SU-DHL-6 (cell line): ENCODE results near the gene EML4.

Experiments
- H2AFZ ChIP-seq: fragments of 200-600 bp; sonication (generic); 2 replicates; pipeline ENCODE4 v1.6.1; 2014; ENCODE audit warnings: low read depth, mild to moderate bottlenecking, moderate library complexity, mixed read lengths, antibody characterized with exemption, low read length; ENCODE audit not compliant: severe bottlenecking
- H3F3A ChIP-seq: fragments of 200-600 bp; shearing (Covaris generic); 2 replicates; pipeline ENCODE4 v1.6.0; 2016; ENCODE audit warnings: antibody characterized with exemption, mild to moderate bottlenecking; ENCODE audit not compliant: insufficient read depth
- H3K27ac ChIP-seq: fragments of 200-600 bp; sonication (generic); 2 replicates; pipeline ENCODE4 v1.5.1; 2016; ENCODE audit warnings: low read depth, mild to moderate bottlenecking, low read length, moderate library complexity, mixed read lengths
- H3K27me3 ChIP-seq: fragments of 200-600 bp; sonication (generic), shearing (Covaris generic); 2 replicates; pipeline ENCODE4 v1.6.0; 2014; ENCODE audit warnings: mild to moderate bottlenecking, low read length
- H3K36me3 ChIP-seq: fragments of 200-600 bp; sonication (generic); 2 replicates; pipeline ENCODE4 v1.6.1; 2014; ENCODE audit warnings: mild to moderate bottlenecking, low read length, mixed read lengths
- H3K4me2 ChIP-seq: fragments of 300-600, 200-600 bp; shearing (Covaris generic), sonication (generic); 2 replicates; pipeline ENCODE4 v1.6.0; 2014; ENCODE audit warnings: low read length, low read depth, mild to moderate bottlenecking; ENCODE audit not compliant: poor library complexity, severe bottlenecking
- H3K4me3 ChIP-seq: fragments of 200-600 bp; sonication (generic); 2 replicates; pipeline ENCODE4 v1.5.1; 2014; ENCODE audit warnings: antibody characterized with exemption, low read length, mild to moderate bottlenecking, mixed read lengths; ENCODE audit not compliant: insufficient read depth, poor library complexity, severe bottlenecking
- H3K79me2 ChIP-seq: fragments of 200-600 bp; sonication (generic); 2 replicates; pipeline ENCODE4 v1.6.1; 2014; ENCODE audit warnings: mild to moderate bottlenecking, low read length, moderate library complexity; ENCODE audit not compliant: insufficient read depth
- H3K9ac ChIP-seq: fragments of 200-600 bp; sonication (generic); 2 replicates; pipeline ENCODE4 v1.7.0; 2014; ENCODE audit warnings: mild to moderate bottlenecking, low read length
- H3K9me2 ChIP-seq: fragments of 200-600 bp; sonication (generic); replicated peaks from 2 replicates; pipeline ENCODE4 v1.6.1; 2014; ENCODE audit warnings: low read length; ENCODE audit not compliant: insufficient read depth
- H3K9me3 ChIP-seq: fragments of 200-600 bp; sonication (generic); 2 replicates; pipeline ENCODE4 v1.6.1; 2014; ENCODE audit warnings: low read length, mixed read lengths; ENCODE audit not compliant: insufficient read depth
- H4K20me1 ChIP-seq: fragments of 200-600 bp; sonication (generic); 2 replicates; pipeline ENCODE4 v1.6.1; 2014; ENCODE audit warnings: low read depth, mild to moderate bottlenecking, antibody characterized with exemption, low read length, moderate library complexity, mixed read lengths
- EZH2phosphoT487 ChIP-seq: fragments of 200-600 bp; sonication (generic), shearing (Covaris generic); conservative IDR thresholded peaks from 2 replicates; pipeline ENCODE4 v1.6.1; 2018; ENCODE audit warnings: mild to moderate bottlenecking, antibody characterized with exemption, low read length, moderate library complexity, mixed read lengths
- TF ChIP-seq, protein P1 (sequence below): fragments of 200-600 bp; sonication (generic); IDR thresholded peaks from one replicate; pipeline ENCODE4 v1.5.1; 2017; ENCODE audit warnings: antibody characterized with exemption, mild to moderate bottlenecking, low read length, moderate library complexity; ENCODE audit not compliant: insufficient read depth, poor library complexity, severe bottlenecking

EML4 gene

DNA sequence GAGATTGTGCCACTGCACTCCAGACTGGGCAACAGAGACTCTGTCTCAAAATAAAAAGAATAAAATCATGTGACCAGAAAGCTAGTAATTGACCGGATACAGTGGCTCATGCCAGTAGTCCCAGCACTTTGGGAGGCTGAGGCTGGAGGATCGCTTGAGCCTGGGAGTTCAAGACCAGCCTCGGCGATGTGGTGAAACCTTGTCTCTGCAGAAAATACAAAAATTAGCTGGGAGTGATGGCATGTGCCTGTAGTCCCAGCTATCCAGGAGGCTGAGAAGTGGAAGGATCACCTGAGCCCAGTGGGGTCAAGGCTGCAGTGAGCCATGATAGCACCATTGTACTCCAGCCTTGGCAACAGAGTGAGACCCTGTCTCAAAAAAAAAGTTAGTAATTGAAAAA, 155.1 kb downstream of the EML4 start:
- peaks cover 3% of the 10 kb centered on the region; the same call in 1 of the 2 replicates for H3K36me3 ChIP-seq
- no peaks in the 10 kb centered on the region for H3K9me2 ChIP-seq
- no peaks in the 10 kb centered on the region for H3K27me3 ChIP-seq
- no peaks in the 10 kb centered on the region for H4K20me1 ChIP-seq
- H3K9me3 ChIP-seq, result no peaks in the 10 kb centered on the region
- no peak overlapping the region for H3K27ac ChIP-seq
- H3K79me2 ChIP-seq, result no peaks in the 10 kb centered on the region
- H2AFZ ChIP-seq, result no peak overlapping the region
- no peak overlapping the region for H3K9ac ChIP-seq
- no peak overlapping the region for H3K4me2 ChIP-seq
- no peak for TF ChIP-seq EZH2phosphoT487
- TF ChIP-seq, protein P1, sequence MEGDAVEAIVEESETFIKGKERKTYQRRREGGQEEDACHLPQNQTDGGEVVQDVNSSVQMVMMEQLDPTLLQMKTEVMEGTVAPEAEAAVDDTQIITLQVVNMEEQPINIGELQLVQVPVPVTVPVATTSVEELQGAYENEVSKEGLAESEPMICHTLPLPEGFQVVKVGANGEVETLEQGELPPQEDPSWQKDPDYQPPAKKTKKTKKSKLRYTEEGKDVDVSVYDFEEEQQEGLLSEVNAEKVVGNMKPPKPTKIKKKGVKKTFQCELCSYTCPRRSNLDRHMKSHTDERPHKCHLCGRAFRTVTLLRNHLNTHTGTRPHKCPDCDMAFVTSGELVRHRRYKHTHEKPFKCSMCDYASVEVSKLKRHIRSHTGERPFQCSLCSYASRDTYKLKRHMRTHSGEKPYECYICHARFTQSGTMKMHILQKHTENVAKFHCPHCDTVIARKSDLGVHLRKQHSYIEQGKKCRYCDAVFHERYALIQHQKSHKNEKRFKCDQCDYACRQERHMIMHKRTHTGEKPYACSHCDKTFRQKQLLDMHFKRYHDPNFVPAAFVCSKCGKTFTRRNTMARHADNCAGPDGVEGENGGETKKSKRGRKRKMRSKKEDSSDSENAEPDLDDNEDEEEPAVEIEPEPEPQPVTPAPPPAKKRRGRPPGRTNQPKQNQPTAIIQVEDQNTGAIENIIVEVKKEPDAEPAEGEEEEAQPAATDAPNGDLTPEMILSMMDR, result no peak
- H3K4me3 ChIP-seq, result no peak overlapping the region
- H3F3A ChIP-seq, result peaks cover 9% of the 10 kb centered on the region; the same call in 1 of the 2 replicates

DNA sequence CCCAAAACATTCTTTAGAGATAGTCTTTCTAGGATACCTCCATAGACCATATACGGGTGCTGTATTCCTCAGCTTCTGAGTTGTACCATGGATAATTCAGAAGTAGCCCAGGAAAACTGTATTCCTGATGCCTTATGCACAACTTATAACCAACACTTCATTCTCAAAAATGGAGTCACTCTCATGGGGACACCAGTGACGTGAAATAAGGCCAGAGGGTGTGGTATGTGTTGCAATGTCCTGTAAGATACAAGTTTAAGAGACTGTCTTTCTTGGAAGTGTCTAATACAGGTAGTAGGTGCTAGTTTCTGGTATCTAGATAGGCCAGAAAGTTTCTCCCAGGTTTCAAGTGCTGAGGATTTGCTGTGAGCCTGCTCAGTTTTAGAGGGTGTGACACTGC, 155.8 kb downstream of the EML4 start:
- H4K20me1 ChIP-seq, result no peaks in the 10 kb centered on the region
- no peak overlapping the region for H2AFZ ChIP-seq

DNA sequence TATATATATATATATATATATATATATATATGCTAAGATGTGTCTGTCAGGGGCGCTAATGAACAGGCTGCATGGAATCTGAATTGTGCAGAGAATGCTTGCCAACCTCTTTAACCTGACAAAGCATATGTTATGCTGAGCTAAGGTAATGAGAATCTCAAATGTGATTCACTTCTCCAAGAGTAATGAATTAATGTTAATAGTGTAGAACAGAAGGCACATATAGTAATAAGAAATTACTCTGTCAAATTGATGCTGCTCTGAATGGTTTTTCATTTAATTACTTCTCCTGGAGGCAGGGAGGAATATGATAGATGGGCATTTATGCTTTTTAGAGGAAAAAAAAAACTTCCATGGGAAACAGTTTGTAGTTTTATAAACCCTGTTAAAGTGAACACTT, 156.5 kb downstream of the EML4 start:
- Histone ChIP-seq H2AFZ (no peak overlapping the region), H3K4me3 (no peak overlapping the region), H4K20me1 (no peaks in the 10 kb centered on the region), H3K9me2 (no peaks in the 10 kb centered on the region), H3F3A (peaks cover 9% of the 10 kb centered on the region; the same call in 1 of the 2 replicates), H3K27me3 (no peaks in the 10 kb centered on the region), H3K9ac (no peak overlapping the region), H3K27ac (no peak overlapping the region), H3K4me2 (no peak overlapping the region), H3K9me3 (no peaks in the 10 kb centered on the region), H3K36me3 (peaks cover 10% of the 10 kb centered on the region; the same call in 1 of the 2 replicates), H3K79me2 (no peaks in the 10 kb centered on the region)
- no peak for TF ChIP-seq EZH2phosphoT487
- TF ChIP-seq, protein P1, result no peak

More for the DNA sequence above, 155.8 kb downstream of the EML4 start:
- no peak overlapping the region for H3K27ac ChIP-seq
- H3K36me3 ChIP-seq, result peaks cover 7% of the 10 kb centered on the region; the same call in 1 of the 2 replicates
- no peak overlapping the region for H3K4me3 ChIP-seq
- no peaks in the 10 kb centered on the region for H3K9me3 ChIP-seq
- no peaks in the 10 kb centered on the region for H3K27me3 ChIP-seq
- TF ChIP-seq EZH2phosphoT487, result no peak
- TF ChIP-seq, protein P1, result no peak
- no peak overlapping the region for H3K9ac ChIP-seq
- H3K9me2 ChIP-seq, result no peaks in the 10 kb centered on the region
- no peak overlapping the region for H3K4me2 ChIP-seq
- H3K79me2 ChIP-seq, result no peaks in the 10 kb centered on the region
- H3F3A ChIP-seq, result peaks cover 9% of the 10 kb centered on the region; the same call in 1 of the 2 replicates
